ENCODE data around the gene SVIL. TPM values are rescaled to one million over a fixed set of nuclear protein-coding genes. Genes with fewer than 3 reads are reported as not detected.

The SVIL gene
- total and polyA plus RNA-seq, 2 of the 13 experiments (the other 11 are each of a cell fraction or from before 2014, with no cell fraction given) = 3.9 to 12.1 TPM

GRCh38 chr10:29578457-29578856 lies 56.3 kb downstream of the SVIL start:
- WGBS (ENCODE audit: low lambda C conversion rate) = 96% methylated on average over 3 of the region's 3 CpGs
- no peaks in the 10 kb centered on the region for H4K20me1 ChIP-seq (ENCODE audit: insufficient read depth, low read length)
- no peak overlapping the region for H3K4me3 ChIP-seq (replicated peaks in 1 of 3; ENCODE audit: insufficient read depth in 1 of 3, low read depth in 2 of 3, low read length in 3 of 3)
- ATAC-seq (no peak), DNase-seq (ENCODE audit: low spot score) (no peak), FAIRE-seq (no peak)
- H3K27me3 ChIP-seq (ENCODE audit: control insufficient read depth in 1 of 2, insufficient read depth in 2 of 2, low read length in 2 of 2) = no peaks in the 10 kb centered on the region
- no peak overlapping the region for H2AFZ ChIP-seq (ENCODE audit: low read length)
- in situ Hi-C loops (cut with HindIII; ENCODE audit: extremely low pct_ligation_motif_present, low pct_unique_long_range_greater_than_20kb) = no loop called here
- H3K27ac ChIP-seq (ENCODE audit: extremely low read length, insufficient read depth, low read length) = no peak overlapping the region
- TF ChIP-seq ZXDC (CRISPR knock-in tag; IDR thresholded peaks at IDR 0.05) = no peak
- no peak overlapping the region for H3K4me2 ChIP-seq (ENCODE audit: low read depth, low read length)
- no peaks in the 10 kb centered on the region for H3K9me3 ChIP-seq (ENCODE audit: low read length)
- no TSS peak for BruUV-seq (replicated peaks)
- intact Hi-C loops (cut with micrococcal nuclease; ENCODE audit: unreplicated experiment) = no loop called here
- peaks cover 0 to 2% of the 10 kb centered on the region in 2 experiments; a peak in 1 of 5 replicates for H3K36me3 ChIP-seq (replicated peaks in 1 of 2; ENCODE audit: control insufficient read depth in 1 of 2, insufficient read depth in 2 of 2, low read length in 2 of 2)
- no peaks in the 10 kb centered on the region for H3K79me2 ChIP-seq (ENCODE audit: insufficient read depth, low read length)
- POLR2A ChIA-PET = no interaction called here
- CTCF ChIA-PET (ENCODE audit: low intra/inter-chr PET ratio, low total read pairs) = no interaction called here
- no peaks in the 10 kb centered on the region for H3K4me1 ChIP-seq (ENCODE audit: insufficient read depth, low read length)
- no peak overlapping the region for H3K9ac ChIP-seq (ENCODE audit: insufficient read depth, low read depth, low read length)

GRCh38 chr10:29576681-29577080 lies 58.1 kb downstream of the SVIL start:
- FAIRE-seq = no peak
- CTCF ChIA-PET (ENCODE audit: low intra/inter-chr PET ratio, low total read pairs) = no interaction called here
- Histone ChIP-seq H3K79me2 (ENCODE audit: insufficient read depth, low read length) (no peaks in the 10 kb centered on the region), H3K36me3 (replicated peaks in 1 of 2; ENCODE audit: control insufficient read depth in 1 of 2, insufficient read depth in 2 of 2, low read length in 2 of 2) (peaks cover 0 to 2% of the 10 kb centered on the region in 2 experiments; a peak in 1 of 5 replicates), H3K4me2 (ENCODE audit: low read depth, low read length) (no peak overlapping the region), H3K9ac (ENCODE audit: insufficient read depth, low read depth, low read length) (no peak overlapping the region), H2AFZ (ENCODE audit: low read length) (no peak overlapping the region), H3K4me1 (ENCODE audit: insufficient read depth, low read length) (no peaks in the 10 kb centered on the region), H3K9me3 (ENCODE audit: low read length) (no peaks in the 10 kb centered on the region), H3K4me3 (replicated peaks in 1 of 3; ENCODE audit: insufficient read depth in 1 of 3, low read depth in 2 of 3, low read length in 3 of 3) (no peak overlapping the region), H3K27ac (ENCODE audit: extremely low read length, insufficient read depth, low read length) (no peak overlapping the region), H3K27me3 (ENCODE audit: control insufficient read depth in 1 of 2, insufficient read depth in 2 of 2, low read length in 2 of 2) (no peaks in the 10 kb centered on the region), H4K20me1 (ENCODE audit: insufficient read depth, low read length) (no peaks in the 10 kb centered on the region)
- POLR2A ChIA-PET = no interaction called here
- intact Hi-C loops (cut with micrococcal nuclease; ENCODE audit: unreplicated experiment) = no loop called here
- WGBS (ENCODE audit: low lambda C conversion rate) = 94% methylated on average over 8 of the region's 8 CpGs
- DNase-seq (ENCODE audit: low spot score) = no peak
- ATAC-seq = no peak
- no TSS peak for BruUV-seq (replicated peaks)
- in situ Hi-C loops (cut with HindIII; ENCODE audit: extremely low pct_ligation_motif_present, low pct_unique_long_range_greater_than_20kb) = no loop called here
- TF ChIP-seq E2F5 (CRISPR knock-in tag; conservative IDR thresholded peaks at IDR 0.05) (no peak), ZNF292 (CRISPR knock-in tag; IDR thresholded peaks at IDR 0.05; ENCODE audit: borderline replicate concordance, low read depth) (no peak), MED8 (CRISPR knock-in tag; IDR thresholded peaks at IDR 0.05; ENCODE audit: insufficient replicate concordance) (no peak), HDAC6 (IDR thresholded peaks at IDR 0.05; ENCODE audit: low read depth, low read length) (no peak), ZNF646 (CRISPR knock-in tag; IDR thresholded peaks at IDR 0.05) (no peak), MXD1 (CRISPR knock-in tag; IDR thresholded peaks at IDR 0.05) (no peak)
